ENCODE results near the gene CFTR. TPM values are rescaled to one million over a fixed set of nuclear protein-coding genes. Genes with fewer than 3 reads are reported as not detected.
A peak's percentile ranks its signal among the peaks of the same experiment; 100 is the strongest.

Gene CFTR
- total RNA-seq, 2 donors from 2014 or later: 121 to 127 TPM

DNA sequence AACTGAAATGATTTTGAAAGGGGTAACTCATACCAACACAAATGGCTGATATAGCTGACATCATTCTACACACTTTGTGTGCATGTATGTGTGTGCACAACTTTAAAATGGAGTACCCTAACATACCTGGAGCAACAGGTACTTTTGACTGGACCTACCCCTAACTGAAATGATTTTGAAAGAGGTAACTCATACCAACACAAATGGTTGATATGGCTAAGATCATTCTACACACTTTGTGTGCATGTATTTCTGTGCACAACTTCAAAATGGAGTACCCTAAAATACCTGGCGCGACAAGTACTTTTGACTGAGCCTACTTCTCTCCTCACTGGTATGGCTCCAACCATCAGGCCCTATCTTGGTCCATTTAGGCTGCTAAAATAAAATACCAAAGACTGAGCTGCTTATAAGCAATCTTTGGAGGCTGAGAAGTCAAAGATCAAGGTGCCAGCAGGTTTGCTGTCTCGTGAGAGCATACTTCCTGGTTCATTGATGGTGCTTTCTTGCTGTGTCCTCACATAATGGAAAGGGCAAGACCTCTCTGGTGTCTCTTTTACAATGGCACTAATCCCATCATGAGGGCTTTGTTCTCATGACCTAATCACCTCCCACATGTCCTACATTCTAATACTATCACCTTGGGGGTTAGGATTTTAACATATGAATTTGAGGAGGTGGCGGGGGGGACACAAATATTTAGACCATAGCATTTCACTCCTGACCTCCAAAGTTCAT lies 173.3 kb downstream of the CFTR start:
- H3K4me3 ChIP-seq: no peak overlapping the region
- no peak overlapping the region for H3K9ac ChIP-seq (ENCODE audit: low read depth in 2 of 2, low read length in 2 of 2)
- H3K36me3 ChIP-seq: no peaks in the 10 kb centered on the region
- TF ChIP-seq, protein P1, sequence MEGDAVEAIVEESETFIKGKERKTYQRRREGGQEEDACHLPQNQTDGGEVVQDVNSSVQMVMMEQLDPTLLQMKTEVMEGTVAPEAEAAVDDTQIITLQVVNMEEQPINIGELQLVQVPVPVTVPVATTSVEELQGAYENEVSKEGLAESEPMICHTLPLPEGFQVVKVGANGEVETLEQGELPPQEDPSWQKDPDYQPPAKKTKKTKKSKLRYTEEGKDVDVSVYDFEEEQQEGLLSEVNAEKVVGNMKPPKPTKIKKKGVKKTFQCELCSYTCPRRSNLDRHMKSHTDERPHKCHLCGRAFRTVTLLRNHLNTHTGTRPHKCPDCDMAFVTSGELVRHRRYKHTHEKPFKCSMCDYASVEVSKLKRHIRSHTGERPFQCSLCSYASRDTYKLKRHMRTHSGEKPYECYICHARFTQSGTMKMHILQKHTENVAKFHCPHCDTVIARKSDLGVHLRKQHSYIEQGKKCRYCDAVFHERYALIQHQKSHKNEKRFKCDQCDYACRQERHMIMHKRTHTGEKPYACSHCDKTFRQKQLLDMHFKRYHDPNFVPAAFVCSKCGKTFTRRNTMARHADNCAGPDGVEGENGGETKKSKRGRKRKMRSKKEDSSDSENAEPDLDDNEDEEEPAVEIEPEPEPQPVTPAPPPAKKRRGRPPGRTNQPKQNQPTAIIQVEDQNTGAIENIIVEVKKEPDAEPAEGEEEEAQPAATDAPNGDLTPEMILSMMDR (IDR thresholded peaks at IDR 0.05): no peak
- DNase-seq: no peak
- peak overlapping the region; percentile 0 for H3K27ac ChIP-seq
- intact Hi-C loops (cut with DNase I): no loop called here
- H3K27me3 ChIP-seq: no peaks in the 10 kb centered on the region
- no peaks in the 10 kb centered on the region for H3K9me3 ChIP-seq
- H3K4me1 ChIP-seq: no peaks in the 10 kb centered on the region

DNA sequence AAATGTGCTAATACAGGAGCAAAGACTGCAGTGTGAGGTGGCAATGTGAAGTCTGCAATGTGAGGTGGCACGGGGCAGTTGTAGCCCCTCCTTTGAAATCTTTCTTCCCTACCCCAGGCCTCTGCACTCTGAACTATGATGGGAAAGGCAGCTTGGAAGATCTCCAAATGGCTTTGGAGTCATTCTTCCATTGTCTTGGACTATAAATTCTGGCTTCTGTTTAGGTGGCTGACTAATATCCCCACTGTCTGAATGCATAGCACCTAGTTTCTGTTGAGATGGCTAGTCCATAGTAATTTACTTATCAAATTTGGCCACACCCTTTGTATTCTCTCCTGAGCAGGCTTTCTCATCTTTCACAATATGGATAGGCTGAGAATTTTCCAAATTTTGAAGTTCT lies 175.0 kb downstream of the CFTR start:
- TF ChIP-seq, protein P1 (IDR thresholded peaks at IDR 0.05): no peak
- Histone ChIP-seq H3K4me3 (no peak overlapping the region), H3K27ac (peak overlapping the region; percentile 31), H3K36me3 (no peaks in the 10 kb centered on the region), H3K27me3 (no peaks in the 10 kb centered on the region), H3K4me1 (no peaks in the 10 kb centered on the region), H3K9me3 (no peaks in the 10 kb centered on the region), H3K9ac (ENCODE audit: low read depth in 2 of 2, low read length in 2 of 2) (no peak overlapping the region)
- no peak for DNase-seq
- intact Hi-C loops (cut with DNase I): no loop called here

DNA sequence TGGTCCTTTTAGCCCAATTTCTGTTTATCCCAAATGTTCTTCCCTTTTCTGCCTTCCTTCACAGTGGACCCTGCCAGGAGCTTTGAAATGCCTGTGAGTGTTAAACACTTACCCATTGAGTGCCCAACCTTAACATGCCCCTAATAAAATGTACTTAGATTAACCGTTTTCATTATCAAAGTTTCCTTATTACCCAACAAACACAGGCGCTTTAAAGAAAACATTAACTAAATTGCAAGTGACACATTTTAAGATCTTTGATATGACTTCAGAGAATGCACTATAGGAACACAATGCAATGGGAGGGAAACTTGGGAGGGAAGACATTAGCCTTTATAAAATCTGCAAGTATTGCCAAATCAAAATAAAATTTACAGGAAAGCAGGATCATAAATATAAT lies 177.0 kb downstream of the CFTR start:
- no peak for DNase-seq
- intact Hi-C loops (cut with DNase I): no loop called here
- Histone ChIP-seq H3K36me3 (no peaks in the 10 kb centered on the region), H3K4me1 (no peaks in the 10 kb centered on the region), H3K27ac (peak overlapping the region; percentile 31), H3K9ac (ENCODE audit: low read depth in 2 of 2, low read length in 2 of 2) (no peak overlapping the region), H3K9me3 (no peaks in the 10 kb centered on the region), H3K27me3 (no peaks in the 10 kb centered on the region), H3K4me3 (no peak overlapping the region)
- TF ChIP-seq, protein P1 (IDR thresholded peaks at IDR 0.05): no peak

DNA sequence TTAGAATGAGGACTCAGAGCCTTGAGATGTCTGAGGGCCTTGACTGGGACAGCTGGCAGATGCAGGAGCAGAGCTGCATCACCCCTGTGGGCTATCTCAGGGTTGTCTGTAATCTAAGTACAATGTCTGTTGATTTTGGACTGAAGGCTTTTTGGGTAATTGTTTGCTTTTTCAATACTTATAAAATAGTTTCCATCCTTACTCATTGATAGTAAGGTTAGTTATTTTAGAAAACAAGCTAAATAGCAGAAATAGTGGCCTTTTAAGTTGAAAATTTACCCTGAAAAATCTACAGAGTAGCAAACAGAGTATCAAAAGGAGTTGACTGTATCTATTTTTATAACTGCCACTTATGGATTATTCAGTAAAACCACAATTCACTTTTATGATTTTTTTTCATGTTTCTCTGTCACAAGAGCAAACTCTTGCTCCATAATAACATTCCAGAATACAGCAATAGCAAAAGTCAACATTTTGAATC lies 179.7 kb downstream of the CFTR start:
- Histone ChIP-seq H3K27ac (no peak overlapping the region), H3K9me3 (no peaks in the 10 kb centered on the region)
- TF ChIP-seq, protein P1 (IDR thresholded peaks at IDR 0.05): no peak

DNA sequence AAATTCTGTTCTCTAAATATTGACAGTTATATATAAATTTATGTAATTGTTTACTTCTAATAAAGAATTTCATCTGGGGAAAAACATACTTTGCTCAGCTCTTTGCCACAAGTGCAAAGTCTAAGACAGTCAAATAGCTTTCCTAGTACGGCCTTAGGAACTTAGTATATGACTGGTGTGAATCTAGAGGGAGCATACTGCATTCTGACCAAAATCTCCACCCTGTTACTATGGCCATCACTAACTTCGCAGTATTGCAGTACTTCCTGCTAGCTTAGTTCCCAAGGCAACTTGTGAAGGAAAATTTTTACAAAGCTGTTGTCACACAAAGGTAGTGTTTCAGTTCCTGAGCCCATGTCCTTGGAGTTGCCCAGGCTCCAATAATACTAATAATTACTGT lies 181.5 kb downstream of the CFTR start:
- Histone ChIP-seq H3K27ac (no peak overlapping the region), H3K4me1 (no peaks in the 10 kb centered on the region), H3K4me3 (no peak overlapping the region), H3K36me3 (no peaks in the 10 kb centered on the region), H3K27me3 (no peaks in the 10 kb centered on the region), H3K9ac (ENCODE audit: low read depth in 2 of 2, low read length in 2 of 2) (no peak overlapping the region), H3K9me3 (no peaks in the 10 kb centered on the region)
- TF ChIP-seq, protein P1 (IDR thresholded peaks at IDR 0.05): no peak
- DNase-seq: no peak
- intact Hi-C loops (cut with DNase I): no loop called here

More for the DNA sequence above, 179.7 kb downstream of the CFTR start:
- H3K27me3 ChIP-seq: no peaks in the 10 kb centered on the region
- intact Hi-C loops (cut with DNase I): no loop called here
- no peak overlapping the region for H3K4me3 ChIP-seq
- no peak overlapping the region for H3K9ac ChIP-seq (ENCODE audit: low read depth in 2 of 2, low read length in 2 of 2)
- H3K36me3 ChIP-seq: no peaks in the 10 kb centered on the region
- DNase-seq: no peak
- no peaks in the 10 kb centered on the region for H3K4me1 ChIP-seq

Measured in colonic mucosa (tissue), 4 donors.